BLaER1 treated with 17β-estradiol and CSF1 and Interleukin-3, amounts not matched to agents 10 nM and 100 nM (cell line): ENCODE data around the gene NPDC1.

Experiments
- H3K27ac ChIP-seq, 11 experiments: shearing (Covaris generic); formaldehyde crosslinking; 2 replicates each; pipeline ENCODE4 v1.8.1; 2022
- H3K27me3 ChIP-seq, 11 experiments: shearing (Covaris generic); formaldehyde crosslinking; 2 replicates each; pipeline ENCODE4 v1.8.1; 2022
- H3K36me3 ChIP-seq, 11 experiments: shearing (Covaris generic); formaldehyde crosslinking; 2 replicates each; pipeline ENCODE4 v1.8.1; 2022
- H3K4me1 ChIP-seq, 10 experiments: shearing (Covaris generic); formaldehyde crosslinking; 2 replicates each; pipeline ENCODE4 v1.8.1; 2022
- H3K4me2 ChIP-seq, 11 experiments: shearing (Covaris generic); formaldehyde crosslinking; 2 replicates each; pipeline ENCODE4 v1.8.1; 2022
- H3K4me3 ChIP-seq, 10 experiments: shearing (Covaris generic); formaldehyde crosslinking; 2 replicates each; pipeline ENCODE4 v1.8.1; 2022
- H3K9ac ChIP-seq, 11 experiments: shearing (Covaris generic); formaldehyde crosslinking; 2 replicates each; pipeline ENCODE4 v1.8.1; 2022
- H3K9me3 ChIP-seq, 11 experiments: shearing (Covaris generic); formaldehyde crosslinking; replicated peaks in 1 of 11; 2 replicates each; pipeline ENCODE4 v1.8.1; 2022
- H4K20me1 ChIP-seq, 11 experiments: shearing (Covaris generic); formaldehyde crosslinking; 2 replicates each; pipeline ENCODE4 v1.8.1; 2022
- Cebpa-rat ChIP-seq, 11 experiments: shearing (Covaris generic); IDR thresholded peaks; 2 replicates each; pipeline ENCODE4 v1.8.1; 2022

The NPDC1 gene

GRCh38 chr9:137077758-137078693, 32.0 kb upstream of the NPDC1 start:
- no peak for TF ChIP-seq Cebpa-rat (IDR thresholded peaks at IDR 0.05)
- Histone ChIP-seq H3K27me3 (peaks cover 0 to 3% (median 0%) of the 10 kb centered on the region in 11 experiments; a peak in 1 of 22 replicates), H3K4me2 (peak overlapping the region; percentile 95 to 100 (median 97)), H3K27ac (peak overlapping the region; percentile 62 to 79 (median 71)), H3K9ac (peak overlapping the region; percentile 72 to 88 (median 83)), H3K9me3 (no peaks in the 10 kb centered on the region), H3K36me3 (peaks cover 0 to 49% (median 14%) of the 10 kb centered on the region in 11 experiments; a peak in 14 of 22 replicates), H4K20me1 (peaks cover 33 to 52% (median 48%) of the 10 kb centered on the region in 11 experiments; a peak in 21 of 22 replicates), H3K4me3 (peak overlapping the region; percentile 70 to 96 (median 80)), H3K4me1 (peaks cover 83 to 91% (median 89%) of the 10 kb centered on the region in 10 experiments)

GRCh38 chr9:137077010-137077747, 31.2 kb upstream of the NPDC1 start, which contains the start of gene UAP1L1:
Gene UAP1L1, plus strand, starts transcription at chr9:137077517. Its CDS starts 16 bp downstream, at chr9:137077533.
- Histone ChIP-seq H3K27me3 (peaks cover 0 to 3% (median 0%) of the 10 kb centered on the region in 11 experiments; a peak in 1 of 22 replicates), H3K4me1 (peaks cover 76 to 90% (median 83%) of the 10 kb centered on the region in 10 experiments), H3K27ac (peak within 1 kb of the TSS; percentile 62 to 79 (median 71)), H3K36me3 (peaks cover 0 to 40% (median 14%) of the 10 kb centered on the region in 11 experiments; a peak in 14 of 22 replicates), H3K4me3 (peak within 1 kb of the TSS; percentile 70 to 96 (median 80)), H3K4me2 (peak within 1 kb of the TSS; percentile 95 to 100 (median 98)), H3K9me3 (no peaks in the 10 kb centered on the region), H4K20me1 (peaks cover 24 to 43% (median 39%) of the 10 kb centered on the region in 11 experiments; a peak in 20 of 22 replicates), H3K9ac (peak within 1 kb of the TSS; percentile 72 to 88 (median 83))
- no peak for TF ChIP-seq Cebpa-rat (IDR thresholded peaks at IDR 0.05)

- peak overlapping the region; percentile 58 to 99 (median 85) for H3K4me2 ChIP-seq
- no peaks in the 10 kb centered on the region for H3K9me3 ChIP-seq
- peak overlapping the region in 3 of 11 experiments; percentile 27 to 44 (median 42); a peak in 4 of 22 replicates for H3K27ac ChIP-seq
- H3K4me3 ChIP-seq: peak overlapping the region in 2 of 10 experiments; percentile 35 to 96; a peak in 2 of 20 replicates
- H4K20me1 ChIP-seq: peaks cover 22 to 38% (median 34%) of the 10 kb centered on the region in 11 experiments; a peak in 18 of 22 replicates
- peaks cover 0 to 2% (median 0%) of the 10 kb centered on the region in 11 experiments; a peak in 1 of 22 replicates for H3K27me3 ChIP-seq
- H3K4me1 ChIP-seq: peaks cover 71 to 90% (median 78%) of the 10 kb centered on the region in 10 experiments
- peak overlapping the region in 3 of 11 experiments; percentile 23 to 33 (median 31); a peak in 2 of 22 replicates for H3K9ac ChIP-seq
- peaks cover 0 to 35% (median 11%) of the 10 kb centered on the region in 11 experiments; a peak in 14 of 22 replicates for H3K36me3 ChIP-seq
- no peak for TF ChIP-seq Cebpa-rat (IDR thresholded peaks at IDR 0.05)
Observed at GRCh38 chr9:137076636-137077009, 30.6 kb upstream of the NPDC1 start.

GRCh38 chr9:137075275-137075775, 29.3 kb upstream of the NPDC1 start:
- Histone ChIP-seq H3K36me3 (peaks cover 0 to 22% (median 0%) of the 10 kb centered on the region in 11 experiments; a peak in 10 of 22 replicates), H3K4me1 (peaks cover 72 to 90% (median 79%) of the 10 kb centered on the region in 10 experiments), H3K4me3 (no peak overlapping the region; a peak in 1 of 20 replicates), H3K27ac (peak overlapping the region in 10 of 11 experiments; percentile 12 to 80 (median 66); a peak in 16 of 22 replicates), H4K20me1 (peaks cover 12 to 25% (median 22%) of the 10 kb centered on the region in 11 experiments; a peak in 18 of 22 replicates), H3K27me3 (no peaks in the 10 kb centered on the region; a peak in 1 of 22 replicates), H3K9me3 (no peaks in the 10 kb centered on the region), H3K9ac (peak overlapping the region in 8 of 11 experiments; percentile 3 to 58 (median 40); a peak in 11 of 22 replicates), H3K4me2 (peak overlapping the region; percentile 49 to 99 (median 77))
- peak in 10 of 11 experiments; percentile 31 to 87 (median 74); a peak in 15 of 22 replicates for TF ChIP-seq Cebpa-rat (IDR thresholded peaks at IDR 0.05)

GRCh38 chr9:137074657-137075274, 28.8 kb upstream of the NPDC1 start:
- peak overlapping the region; percentile 49 to 99 (median 77) for H3K4me2 ChIP-seq
- peaks cover 10 to 24% (median 19%) of the 10 kb centered on the region in 11 experiments for H4K20me1 ChIP-seq
- no peak for TF ChIP-seq Cebpa-rat (IDR thresholded peaks at IDR 0.05)
- H3K27me3 ChIP-seq: no peaks in the 10 kb centered on the region; a peak in 1 of 22 replicates
- no peaks in the 10 kb centered on the region for H3K9me3 ChIP-seq
- H3K4me3 ChIP-seq: no peak overlapping the region
- H3K27ac ChIP-seq: peak overlapping the region in 10 of 11 experiments; percentile 12 to 80 (median 66); a peak in 17 of 22 replicates
- H3K9ac ChIP-seq: peak overlapping the region in 8 of 11 experiments; percentile 3 to 58 (median 40); a peak in 12 of 22 replicates
- H3K4me1 ChIP-seq: peaks cover 67 to 88% (median 77%) of the 10 kb centered on the region in 10 experiments
- H3K36me3 ChIP-seq: peaks cover 0 to 16% (median 0%) of the 10 kb centered on the region in 11 experiments; a peak in 9 of 22 replicates

GRCh38 chr9:137073992-137074399, 28.0 kb upstream of the NPDC1 start:
- H3K4me2 ChIP-seq: peak overlapping the region; percentile 53 to 99 (median 82); a peak in 20 of 22 replicates
- H3K27me3 ChIP-seq: no peaks in the 10 kb centered on the region; a peak in 1 of 22 replicates
- peaks cover 66 to 88% (median 77%) of the 10 kb centered on the region in 10 experiments for H3K4me1 ChIP-seq
- no peak for TF ChIP-seq Cebpa-rat (IDR thresholded peaks at IDR 0.05)
- H4K20me1 ChIP-seq: peaks cover 9 to 24% (median 20%) of the 10 kb centered on the region in 11 experiments; a peak in 21 of 22 replicates
- no peak overlapping the region for H3K4me3 ChIP-seq
- peak overlapping the region in 2 of 11 experiments; percentile 25 to 55; a peak in 4 of 22 replicates for H3K9ac ChIP-seq
- peak overlapping the region in 4 of 11 experiments; percentile 51 to 80 (median 70); a peak in 8 of 22 replicates for H3K27ac ChIP-seq
- H3K36me3 ChIP-seq: peaks cover 0 to 9% (median 0%) of the 10 kb centered on the region in 11 experiments; a peak in 8 of 22 replicates
- H3K9me3 ChIP-seq: no peaks in the 10 kb centered on the region

GRCh38 chr9:137071282-137071681, 25.3 kb upstream of the NPDC1 start:
- no peaks in the 10 kb centered on the region for H3K9me3 ChIP-seq
- H4K20me1 ChIP-seq: peaks cover 0 to 39% (median 37%) of the 10 kb centered on the region in 11 experiments; a peak in 18 of 22 replicates
- peak overlapping the region; percentile 60 to 84 (median 73); a peak in 20 of 22 replicates for H3K9ac ChIP-seq
- peak overlapping the region; percentile 53 to 86 (median 73); a peak in 17 of 20 replicates for H3K4me3 ChIP-seq
- no peak for TF ChIP-seq Cebpa-rat (IDR thresholded peaks at IDR 0.05)
- peak overlapping the region in 10 of 11 experiments; percentile 33 to 82 (median 67); a peak in 15 of 22 replicates for H3K27ac ChIP-seq
- H3K4me1 ChIP-seq: peaks cover 68 to 94% (median 75%) of the 10 kb centered on the region in 10 experiments
- no peaks in the 10 kb centered on the region for H3K27me3 ChIP-seq
- H3K4me2 ChIP-seq: peak overlapping the region; percentile 87 to 100 (median 97)
- peaks cover 0 to 7% (median 3%) of the 10 kb centered on the region in 11 experiments; a peak in 10 of 22 replicates for H3K36me3 ChIP-seq
